Measurements from ENCODE around the gene HTR5A.

The HTR5A gene

DNA sequence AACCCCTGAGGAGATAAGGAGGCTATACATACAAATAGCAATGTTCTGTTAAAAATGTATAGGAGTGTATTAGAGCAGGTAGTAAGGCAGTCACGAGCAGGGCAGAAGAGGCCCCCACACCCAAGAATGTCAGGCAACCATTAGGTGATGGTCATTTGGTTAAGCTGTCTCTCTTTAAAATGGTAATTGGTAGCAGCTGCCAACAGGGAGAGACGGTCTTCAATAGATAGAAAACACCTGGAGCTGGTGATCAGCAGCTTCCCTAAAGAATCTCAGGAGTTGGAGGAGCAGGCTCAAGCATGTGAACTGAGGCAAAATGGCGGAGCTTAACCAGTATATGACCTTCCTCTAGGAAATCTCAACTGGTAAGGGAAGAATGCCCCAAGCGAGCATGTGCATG is 26.4 kb upstream of the HTR5A start:
- H3K27ac ChIP-seq (ENCODE audit: low read depth, low read length), result no peak overlapping the region
- H3K36me3 ChIP-seq (ENCODE audit: control insufficient read depth, low read length), result no peaks in the 10 kb centered on the region
- no peak overlapping the region for H3K4me3 ChIP-seq (ENCODE audit: low read length)
- H3K79me2 ChIP-seq (ENCODE audit: control insufficient read depth, low read length), result no peaks in the 10 kb centered on the region
- H3F3A ChIP-seq (ENCODE audit: control insufficient read depth, insufficient read depth), result no peaks in the 10 kb centered on the region
- H3K4me2 ChIP-seq (ENCODE audit: low read length), result no peak overlapping the region
- H3K9me2 ChIP-seq (replicated peaks; ENCODE audit: control insufficient read depth, low read length), result no peaks in the 10 kb centered on the region
- H3K27me3 ChIP-seq (ENCODE audit: control insufficient read depth, low read length), result peaks cover 6% of the 10 kb centered on the region
- no peaks in the 10 kb centered on the region for H3K9me3 ChIP-seq (ENCODE audit: control insufficient read depth, insufficient read depth, low read length)
- H4K20me1 ChIP-seq (ENCODE audit: control insufficient read depth, insufficient read depth, low read depth, low read length), result no peaks in the 10 kb centered on the region
- TF ChIP-seq CTCF (IDR thresholded peaks at IDR 0.05; ENCODE audit: low read depth, low read length, poor library complexity, severe bottlenecking) (no peak), EZH2phosphoT487 (IDR thresholded peaks at IDR 0.05; ENCODE audit: borderline replicate concordance, low read length) (no peak)
- H3K4me1 ChIP-seq (ENCODE audit: control insufficient read depth, low read length), result no peaks in the 10 kb centered on the region

- Histone ChIP-seq H3K79me2 (ENCODE audit: control insufficient read depth, low read length) (no peaks in the 10 kb centered on the region), H3K27me3 (ENCODE audit: control insufficient read depth, low read length) (peaks cover 2% of the 10 kb centered on the region; the same call in 1 of the 2 replicates), H3K4me2 (ENCODE audit: low read length) (no peak overlapping the region), H3K27ac (ENCODE audit: low read depth, low read length) (no peak overlapping the region), H3K9me3 (ENCODE audit: control insufficient read depth, insufficient read depth, low read length) (no peaks in the 10 kb centered on the region), H3K36me3 (ENCODE audit: control insufficient read depth, low read length) (no peaks in the 10 kb centered on the region), H3F3A (ENCODE audit: control insufficient read depth, insufficient read depth) (no peaks in the 10 kb centered on the region), H3K4me1 (ENCODE audit: control insufficient read depth, low read length) (no peaks in the 10 kb centered on the region), H3K4me3 (ENCODE audit: low read length) (no peak overlapping the region), H4K20me1 (ENCODE audit: control insufficient read depth, insufficient read depth, low read depth, low read length) (no peaks in the 10 kb centered on the region; the same call in 1 of the 2 replicates), H3K9me2 (replicated peaks; ENCODE audit: control insufficient read depth, low read length) (no peaks in the 10 kb centered on the region)
- TF ChIP-seq CTCF (IDR thresholded peaks at IDR 0.05; ENCODE audit: low read depth, low read length, poor library complexity, severe bottlenecking) (no peak), EZH2phosphoT487 (IDR thresholded peaks at IDR 0.05; ENCODE audit: borderline replicate concordance, low read length) (no peak)
Observed at GRCh38 chr7:155048006-155048405, 22.1 kb upstream of the HTR5A start.

DNA sequence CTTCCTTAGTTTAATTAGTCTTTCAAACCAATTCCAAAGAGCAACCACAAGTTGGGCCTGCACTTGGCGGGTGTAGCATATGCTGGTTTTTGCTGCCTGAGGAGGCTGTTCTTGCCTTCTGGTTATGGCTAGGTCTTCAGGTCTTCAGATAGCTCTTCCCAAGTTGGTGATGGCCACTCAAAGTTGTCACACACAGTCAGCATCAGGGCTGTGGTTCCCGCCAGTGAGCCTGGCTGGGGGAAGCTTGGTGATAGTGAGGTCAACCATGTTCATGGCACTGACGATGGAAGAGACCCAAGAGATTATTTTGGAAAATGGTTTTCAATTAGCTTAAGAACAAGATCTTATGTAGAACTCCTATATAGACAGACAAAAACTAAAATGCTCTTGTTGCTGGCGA is 18.8 kb upstream of the HTR5A start:
- no peak overlapping the region for H3K4me2 ChIP-seq (ENCODE audit: low read length)
- H3K27me3 ChIP-seq (ENCODE audit: control insufficient read depth, low read length), result 0 out of 2 replicates have a peak, but pooled peaks cover 2% of the 10 kb centered on the region
- H3K27ac ChIP-seq (ENCODE audit: low read depth, low read length), result no peak overlapping the region
- H3K36me3 ChIP-seq (ENCODE audit: control insufficient read depth, low read length), result no peaks in the 10 kb centered on the region
- no peaks in the 10 kb centered on the region for H3K4me1 ChIP-seq (ENCODE audit: control insufficient read depth, low read length)
- TF ChIP-seq CTCF (IDR thresholded peaks at IDR 0.05; ENCODE audit: low read depth, low read length, poor library complexity, severe bottlenecking), result no peak
- TF ChIP-seq EZH2phosphoT487 (IDR thresholded peaks at IDR 0.05; ENCODE audit: borderline replicate concordance, low read length), result no peak
- no peaks in the 10 kb centered on the region for H3K9me2 ChIP-seq (replicated peaks; ENCODE audit: control insufficient read depth, low read length)
- H3K79me2 ChIP-seq (ENCODE audit: control insufficient read depth, low read length), result no peaks in the 10 kb centered on the region
- no peaks in the 10 kb centered on the region; the same call in 1 of the 2 replicates for H4K20me1 ChIP-seq (ENCODE audit: control insufficient read depth, insufficient read depth, low read depth, low read length)
- no peaks in the 10 kb centered on the region for H3F3A ChIP-seq (ENCODE audit: control insufficient read depth, insufficient read depth)
- no peak overlapping the region for H3K4me3 ChIP-seq (ENCODE audit: low read length)
- H3K9me3 ChIP-seq (ENCODE audit: control insufficient read depth, insufficient read depth, low read length), result no peaks in the 10 kb centered on the region

Data from DOHH2 (cell line).